Measurements from ENCODE around the gene SERTM2. TPM values are rescaled to one million over a fixed set of nuclear protein-coding genes. Genes with fewer than 3 reads are reported as not detected.
"Not testable (repeated sequence)": the region's sequence is repeated elsewhere in the genome, so short reads cannot be mapped to it uniquely, and the experiment has no call there.

The SERTM2 gene
- total and polyA plus RNA-seq, 4 donors = 0.02 to 0.03 TPM; not detected in 2

DNA sequence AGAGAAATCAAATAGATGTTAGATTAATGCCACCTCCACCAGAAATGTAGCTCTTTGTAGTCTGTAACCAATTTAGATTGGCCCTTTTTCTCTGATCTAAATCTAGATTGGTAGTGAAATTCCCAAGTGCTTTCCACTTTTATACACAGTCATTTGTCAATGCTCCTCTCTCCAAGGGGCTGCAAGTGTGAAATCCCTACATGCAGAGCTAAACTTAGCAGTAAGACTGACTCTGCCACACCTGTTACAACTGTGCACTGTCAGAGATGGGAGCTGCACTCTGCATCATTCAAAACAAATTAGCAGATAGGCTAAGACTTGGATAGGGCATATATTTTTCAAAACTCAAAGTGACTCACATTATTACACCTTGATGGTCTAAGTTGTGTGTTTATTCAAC, 9.1 kb downstream of the SERTM2 start:
- Histone ChIP-seq H3K27ac (ENCODE audit: low read depth in 1 of 2, low read length in 1 of 2) (no peak overlapping the region), H3K4me1 (ENCODE audit: control insufficient read depth in 5 of 5, insufficient read depth in 5 of 5, low read length in 5 of 5) (no peaks in the 10 kb centered on the region), H3K9me3 (ENCODE audit: control insufficient read depth in 4 of 4, insufficient read depth in 3 of 4, low read length in 3 of 4) (no peaks in the 10 kb centered on the region), H3K9ac (ENCODE audit: insufficient read depth in 1 of 2, low read length in 2 of 2) (no peak overlapping the region), H3K4me3 (no peak overlapping the region), H3K36me3 (ENCODE audit: control insufficient read depth in 4 of 4, insufficient read depth in 4 of 4, low read length in 4 of 4) (no peaks in the 10 kb centered on the region), H3K27me3 (ENCODE audit: control insufficient read depth in 3 of 3, insufficient read depth in 3 of 3, low read length in 2 of 3) (peaks cover 3 to 30% (median 23%) of the 10 kb centered on the region in 3 donors)
- TF ChIP-seq, protein P1, sequence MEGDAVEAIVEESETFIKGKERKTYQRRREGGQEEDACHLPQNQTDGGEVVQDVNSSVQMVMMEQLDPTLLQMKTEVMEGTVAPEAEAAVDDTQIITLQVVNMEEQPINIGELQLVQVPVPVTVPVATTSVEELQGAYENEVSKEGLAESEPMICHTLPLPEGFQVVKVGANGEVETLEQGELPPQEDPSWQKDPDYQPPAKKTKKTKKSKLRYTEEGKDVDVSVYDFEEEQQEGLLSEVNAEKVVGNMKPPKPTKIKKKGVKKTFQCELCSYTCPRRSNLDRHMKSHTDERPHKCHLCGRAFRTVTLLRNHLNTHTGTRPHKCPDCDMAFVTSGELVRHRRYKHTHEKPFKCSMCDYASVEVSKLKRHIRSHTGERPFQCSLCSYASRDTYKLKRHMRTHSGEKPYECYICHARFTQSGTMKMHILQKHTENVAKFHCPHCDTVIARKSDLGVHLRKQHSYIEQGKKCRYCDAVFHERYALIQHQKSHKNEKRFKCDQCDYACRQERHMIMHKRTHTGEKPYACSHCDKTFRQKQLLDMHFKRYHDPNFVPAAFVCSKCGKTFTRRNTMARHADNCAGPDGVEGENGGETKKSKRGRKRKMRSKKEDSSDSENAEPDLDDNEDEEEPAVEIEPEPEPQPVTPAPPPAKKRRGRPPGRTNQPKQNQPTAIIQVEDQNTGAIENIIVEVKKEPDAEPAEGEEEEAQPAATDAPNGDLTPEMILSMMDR (IDR thresholded peaks at IDR 0.05; ENCODE audit: control extremely low read depth, extremely low read depth) = no peak
- ATAC-seq (ENCODE audit: insufficient read depth, low FRiP score) = no peak
- no peak for DNase-seq

DNA sequence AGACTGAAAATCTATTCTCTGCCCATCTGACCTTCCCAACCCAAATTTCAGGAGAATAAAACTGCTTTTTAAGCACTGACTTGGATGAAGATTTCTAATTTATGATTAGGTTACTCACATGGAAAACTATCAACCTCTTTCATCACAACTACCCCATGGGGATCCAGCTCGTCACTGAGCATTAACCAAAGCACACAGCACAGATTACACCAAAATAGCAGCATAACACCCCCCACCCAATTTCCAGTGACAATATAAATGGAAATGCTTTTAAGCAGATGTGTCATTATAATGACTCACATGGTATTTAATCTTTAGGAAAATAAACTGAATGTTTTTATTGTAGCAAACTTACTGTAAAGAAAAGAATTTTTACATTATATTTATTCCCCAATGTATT, 9.7 kb downstream of the SERTM2 start:
- Histone ChIP-seq H3K4me1 (ENCODE audit: control insufficient read depth in 5 of 5, insufficient read depth in 5 of 5, low read length in 5 of 5) (no peaks in the 10 kb centered on the region), H3K27me3 (ENCODE audit: control insufficient read depth in 3 of 3, insufficient read depth in 3 of 3, low read length in 2 of 3) (peaks cover 3 to 29% (median 21%) of the 10 kb centered on the region in 3 donors), H3K9me3 (ENCODE audit: control insufficient read depth in 4 of 4, insufficient read depth in 3 of 4, low read length in 3 of 4) (no peaks in the 10 kb centered on the region), H3K27ac (ENCODE audit: low read depth in 1 of 2, low read length in 1 of 2) (no peak overlapping the region), H3K9ac (ENCODE audit: insufficient read depth in 1 of 2, low read length in 2 of 2) (no peak overlapping the region), H3K36me3 (ENCODE audit: control insufficient read depth in 4 of 4, insufficient read depth in 4 of 4, low read length in 4 of 4) (no peaks in the 10 kb centered on the region), H3K4me3 (no peak overlapping the region)
- 49 to 94% methylated on average over 1 of the region's 1 CpG for WGBS, 2 donors
- ATAC-seq (ENCODE audit: insufficient read depth, low FRiP score) (no peak), DNase-seq (no peak)
- TF ChIP-seq, protein P1 (IDR thresholded peaks at IDR 0.05; ENCODE audit: control extremely low read depth, extremely low read depth) = no peak

DNA sequence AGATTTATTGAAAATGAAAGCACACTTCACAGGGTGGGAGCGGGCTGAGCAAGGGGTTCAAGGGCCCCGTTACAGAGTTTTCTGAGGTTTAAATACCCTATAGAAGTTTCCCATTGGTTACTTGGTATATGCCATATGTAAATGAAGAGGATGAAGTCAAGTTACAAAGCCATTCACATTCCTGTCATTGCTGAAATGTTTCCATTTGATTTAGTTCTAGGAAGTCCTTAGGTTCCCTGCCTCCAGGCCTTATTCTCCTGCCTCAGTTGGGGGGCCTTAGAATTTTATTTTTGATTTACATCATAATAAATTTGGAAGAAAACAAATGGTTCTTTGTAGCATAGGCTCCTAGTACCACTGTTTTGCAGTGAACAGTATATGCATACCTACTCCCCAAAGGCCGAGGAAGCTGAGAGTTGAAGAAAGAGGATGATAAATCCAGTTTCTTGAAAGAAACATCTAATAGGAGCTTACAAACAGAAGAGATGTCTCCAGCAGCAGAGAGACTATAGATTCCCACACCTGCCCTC, 31.8 kb downstream of the SERTM2 start:
- DNase-seq (no peak), ATAC-seq (ENCODE audit: insufficient read depth, low FRiP score) (no peak)
- TF ChIP-seq, protein P1 (IDR thresholded peaks at IDR 0.05; ENCODE audit: control extremely low read depth, extremely low read depth) = no peak
- Histone ChIP-seq H3K9me3 (ENCODE audit: control insufficient read depth in 4 of 4, insufficient read depth in 3 of 4, low read length in 3 of 4) (no peaks in the 10 kb centered on the region), H3K9ac (ENCODE audit: insufficient read depth in 1 of 2, low read length in 2 of 2) (no peak overlapping the region), H3K4me1 (ENCODE audit: control insufficient read depth in 5 of 5, insufficient read depth in 5 of 5, low read length in 5 of 5) (no peaks in the 10 kb centered on the region), H3K27ac (ENCODE audit: low read depth in 1 of 2, low read length in 1 of 2) (no peak overlapping the region), H3K27me3 (ENCODE audit: control insufficient read depth in 3 of 3, insufficient read depth in 3 of 3, low read length in 2 of 3) (peaks cover 0 to 19% (median 0%) of the 10 kb centered on the region in 3 donors), H3K4me3 (no peak overlapping the region), H3K36me3 (ENCODE audit: control insufficient read depth in 4 of 4, insufficient read depth in 4 of 4, low read length in 4 of 4) (no peaks in the 10 kb centered on the region)
- WGBS, 2 donors = 61 to 81% methylated on average over 3 of the region's 3 CpGs

DNA sequence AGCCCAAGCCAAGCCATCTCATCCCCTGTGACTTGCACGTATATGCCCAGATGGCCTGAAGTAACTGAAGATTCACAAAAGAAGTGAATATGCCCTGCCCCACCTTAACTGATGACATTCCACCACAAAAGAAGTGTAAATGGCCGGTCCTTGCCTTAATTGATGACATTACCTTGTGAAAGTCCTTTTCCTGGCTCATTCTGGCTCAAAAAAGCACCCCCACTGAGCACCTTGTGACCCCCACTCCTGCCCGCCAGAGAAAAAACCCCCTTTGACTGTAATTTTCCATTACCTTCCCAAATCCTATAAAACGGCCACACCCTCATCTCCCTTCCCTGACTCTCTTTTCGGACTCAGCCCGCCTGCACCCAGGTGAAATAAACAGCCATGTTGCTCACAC, 37.8 kb downstream of the SERTM2 start:
- not testable (repeated sequence) for H3K4me3 ChIP-seq; ATAC-seq (ENCODE audit: insufficient read depth, low FRiP score); H3K4me1 ChIP-seq (ENCODE audit: control insufficient read depth in 5 of 5, insufficient read depth in 5 of 5, low read length in 5 of 5); H3K27me3 ChIP-seq (ENCODE audit: control insufficient read depth in 3 of 3, insufficient read depth in 3 of 3, low read length in 2 of 3); H3K27ac ChIP-seq (ENCODE audit: low read depth in 1 of 2, low read length in 1 of 2); H3K36me3 ChIP-seq (ENCODE audit: control insufficient read depth in 4 of 4, insufficient read depth in 4 of 4, low read length in 4 of 4); H3K9me3 ChIP-seq (ENCODE audit: control insufficient read depth in 4 of 4, insufficient read depth in 3 of 4, low read length in 3 of 4); H3K9ac ChIP-seq (ENCODE audit: insufficient read depth in 1 of 2, low read length in 2 of 2); DNase-seq
- 48 to 84% methylated on average over 6 of the region's 6 CpGs for WGBS, 2 donors
